ENCODE results near the gene CDH4. TPM values are rescaled to one million over a fixed set of nuclear protein-coding genes. Genes with fewer than 3 reads are reported as not detected.

Gene CDH4
- total RNA-seq, 2 donors from 2014 or later: 0.07 to 0.94 TPM

DNA sequence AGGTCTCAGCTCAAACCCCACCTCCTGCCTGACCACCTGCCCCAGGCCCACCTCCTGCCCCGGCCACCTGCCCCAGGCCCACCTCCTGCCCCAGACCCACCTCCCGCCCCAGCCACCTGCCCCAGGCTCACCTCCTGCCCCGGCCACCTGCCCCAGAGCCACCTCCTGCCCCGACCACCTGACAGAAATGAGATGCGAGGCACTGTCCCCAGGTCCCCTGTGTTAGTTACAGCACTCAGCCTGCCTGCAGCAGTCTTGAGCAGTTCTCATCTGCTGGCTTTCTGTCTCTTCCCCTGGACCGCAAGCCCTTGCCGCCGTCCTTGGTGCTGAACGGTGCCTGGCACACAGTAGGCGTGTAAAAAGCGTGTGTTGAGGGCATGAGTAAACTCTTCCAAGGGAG lies 79.5 kb downstream of the CDH4 start:
- Histone ChIP-seq H3K4me1 (no peaks in the 10 kb centered on the region), H3K27me3 (no peaks in the 10 kb centered on the region), H3K27ac (no peak overlapping the region), H3K4me3 (no peak overlapping the region), H3K36me3 (no peaks in the 10 kb centered on the region), H3K9me3 (no peaks in the 10 kb centered on the region)
- TF ChIP-seq, protein P1, sequence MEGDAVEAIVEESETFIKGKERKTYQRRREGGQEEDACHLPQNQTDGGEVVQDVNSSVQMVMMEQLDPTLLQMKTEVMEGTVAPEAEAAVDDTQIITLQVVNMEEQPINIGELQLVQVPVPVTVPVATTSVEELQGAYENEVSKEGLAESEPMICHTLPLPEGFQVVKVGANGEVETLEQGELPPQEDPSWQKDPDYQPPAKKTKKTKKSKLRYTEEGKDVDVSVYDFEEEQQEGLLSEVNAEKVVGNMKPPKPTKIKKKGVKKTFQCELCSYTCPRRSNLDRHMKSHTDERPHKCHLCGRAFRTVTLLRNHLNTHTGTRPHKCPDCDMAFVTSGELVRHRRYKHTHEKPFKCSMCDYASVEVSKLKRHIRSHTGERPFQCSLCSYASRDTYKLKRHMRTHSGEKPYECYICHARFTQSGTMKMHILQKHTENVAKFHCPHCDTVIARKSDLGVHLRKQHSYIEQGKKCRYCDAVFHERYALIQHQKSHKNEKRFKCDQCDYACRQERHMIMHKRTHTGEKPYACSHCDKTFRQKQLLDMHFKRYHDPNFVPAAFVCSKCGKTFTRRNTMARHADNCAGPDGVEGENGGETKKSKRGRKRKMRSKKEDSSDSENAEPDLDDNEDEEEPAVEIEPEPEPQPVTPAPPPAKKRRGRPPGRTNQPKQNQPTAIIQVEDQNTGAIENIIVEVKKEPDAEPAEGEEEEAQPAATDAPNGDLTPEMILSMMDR (IDR thresholded peaks at IDR 0.05): no peak
- DNase-seq (ENCODE audit: low spot score): no peak

DNA sequence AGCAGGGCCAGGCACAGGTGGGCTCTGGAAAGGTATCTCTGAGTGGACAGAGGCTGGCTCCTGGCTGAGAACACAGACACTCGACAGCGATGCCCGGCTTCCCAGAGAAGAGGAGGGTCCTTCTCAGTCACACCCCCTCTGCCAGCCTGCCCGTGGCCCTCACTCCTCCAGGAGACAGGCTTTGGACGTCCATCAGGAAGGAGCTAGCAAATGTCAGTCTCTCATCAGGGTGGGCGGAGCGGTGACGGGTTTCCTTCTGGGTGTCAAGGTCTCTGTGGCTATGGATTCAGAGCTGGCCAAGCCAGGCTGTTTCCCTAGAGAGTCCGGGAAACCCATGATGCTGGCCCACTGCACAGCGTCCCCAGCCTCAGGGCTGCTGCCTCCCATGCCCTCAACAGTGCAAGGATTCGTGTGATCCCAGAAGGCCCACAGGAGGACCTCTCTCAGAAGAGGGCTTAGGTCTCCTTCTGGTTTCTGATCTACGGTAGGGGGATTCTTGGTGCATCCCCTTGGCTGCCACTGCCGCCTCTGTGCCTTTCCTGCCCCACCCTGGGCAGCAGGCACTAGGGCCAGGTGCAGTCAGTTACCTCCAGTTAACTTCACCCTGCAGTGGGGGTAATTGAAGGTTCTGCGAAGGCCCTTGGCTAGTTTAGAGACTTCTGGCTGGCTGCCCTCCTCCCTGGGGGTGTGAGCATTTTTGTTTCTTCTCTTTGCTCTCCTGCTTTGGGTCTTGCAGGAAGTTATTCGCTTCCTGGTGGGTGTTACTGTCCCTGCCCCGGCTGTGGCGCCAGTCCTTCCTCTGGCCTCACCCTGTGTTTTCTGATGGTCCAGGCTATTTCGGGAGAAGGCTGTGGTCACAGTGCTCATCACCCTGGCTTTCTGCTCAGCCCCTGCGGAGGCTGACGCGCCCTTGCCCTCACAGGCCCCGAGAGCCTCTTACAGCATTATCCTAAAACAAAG lies 80.2 kb downstream of the CDH4 start:
- no peak for DNase-seq (ENCODE audit: low spot score)
- Histone ChIP-seq H3K9me3 (no peaks in the 10 kb centered on the region), H3K27me3 (no peaks in the 10 kb centered on the region), H3K4me1 (no peaks in the 10 kb centered on the region), H3K4me3 (no peak overlapping the region), H3K36me3 (no peaks in the 10 kb centered on the region), H3K27ac (no peak overlapping the region)
- TF ChIP-seq, protein P1 (IDR thresholded peaks at IDR 0.05): no peak

DNA sequence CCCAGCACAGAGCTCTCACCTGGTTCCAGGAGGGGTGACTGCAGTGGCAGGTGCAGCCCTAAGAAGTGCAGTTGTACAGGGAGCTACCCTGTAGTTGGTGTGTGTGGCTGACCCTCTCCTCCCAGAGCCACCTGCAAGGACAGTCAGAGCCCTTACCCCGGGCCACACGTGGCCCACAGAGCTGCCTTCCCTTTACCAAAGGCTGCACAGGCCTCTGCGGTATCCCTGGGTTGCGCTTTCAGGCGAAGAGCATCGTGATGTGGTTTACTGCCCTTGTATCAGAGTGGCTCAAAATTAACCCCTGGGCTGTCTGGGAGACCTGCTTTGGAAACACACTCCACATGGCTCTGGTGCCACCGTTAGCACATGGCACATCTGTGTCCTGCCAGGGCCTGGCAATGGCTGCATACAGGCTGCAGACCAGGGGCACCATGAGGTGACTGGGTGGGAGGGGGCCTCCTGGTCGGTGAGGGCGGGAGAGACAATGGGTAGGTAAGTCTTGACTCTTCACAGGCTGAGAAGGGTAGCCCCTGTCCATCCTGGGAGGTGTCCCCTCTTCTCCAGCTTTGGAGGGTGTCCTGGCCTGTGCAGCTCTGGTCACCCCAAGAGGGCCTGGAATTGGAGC lies 81.5 kb downstream of the CDH4 start:
- no peaks in the 10 kb centered on the region for H3K4me1 ChIP-seq
- TF ChIP-seq, protein P1 (IDR thresholded peaks at IDR 0.05): no peak
- no peaks in the 10 kb centered on the region for H3K27me3 ChIP-seq
- DNase-seq (ENCODE audit: low spot score): no peak
- H3K9me3 ChIP-seq: no peaks in the 10 kb centered on the region
- H3K27ac ChIP-seq: no peak overlapping the region
- no peak overlapping the region for H3K4me3 ChIP-seq
- H3K36me3 ChIP-seq: no peaks in the 10 kb centered on the region

DNA sequence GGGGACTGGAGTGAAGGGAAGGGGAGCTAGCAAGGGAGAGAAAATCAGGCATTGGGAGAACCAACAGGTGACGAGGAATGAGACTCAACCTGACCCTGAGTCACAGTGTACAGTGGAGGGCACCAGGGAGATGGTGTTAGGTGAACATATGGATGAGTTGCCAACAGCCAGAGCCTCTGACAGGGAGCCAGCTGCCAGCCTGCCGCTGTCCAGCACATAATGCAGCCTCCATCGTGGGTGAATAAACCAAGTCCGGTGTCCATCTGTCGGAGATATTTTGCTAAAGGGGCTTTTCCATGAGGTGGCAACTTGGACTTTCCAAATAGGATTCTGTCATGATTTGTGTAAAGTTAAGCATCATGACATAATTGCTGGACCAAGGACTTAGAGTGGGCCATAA lies 88.1 kb downstream of the CDH4 start:
- no peaks in the 10 kb centered on the region for H3K36me3 ChIP-seq
- no peak for DNase-seq (ENCODE audit: low spot score)
- no peak overlapping the region for H3K4me3 ChIP-seq
- H3K4me1 ChIP-seq: no peaks in the 10 kb centered on the region
- no peaks in the 10 kb centered on the region for H3K9me3 ChIP-seq
- no peak overlapping the region for H3K27ac ChIP-seq
- no peaks in the 10 kb centered on the region for H3K27me3 ChIP-seq
- TF ChIP-seq, protein P1 (IDR thresholded peaks at IDR 0.05): no peak

DNA sequence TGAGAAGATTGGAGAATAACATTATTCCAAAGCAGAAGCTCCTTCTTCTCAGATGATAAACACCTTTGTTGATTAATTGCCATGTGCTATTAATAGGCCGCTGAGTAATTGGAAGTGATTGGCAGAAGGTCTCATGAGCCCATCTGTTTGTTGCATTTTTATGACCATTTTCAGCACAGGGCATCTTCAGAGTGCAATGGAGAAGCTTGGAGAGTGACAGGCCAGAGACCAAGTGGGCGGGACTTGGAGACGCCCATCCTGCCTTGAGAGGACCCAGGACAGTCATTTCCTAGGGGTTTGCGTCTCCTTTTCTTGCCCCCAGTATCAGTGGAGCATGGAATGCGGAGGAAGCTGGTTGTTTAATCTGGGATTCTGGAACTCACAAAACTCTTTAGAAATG lies 89.5 kb downstream of the CDH4 start:
- TF ChIP-seq, protein P1 (IDR thresholded peaks at IDR 0.05): no peak

More for the DNA sequence above, 89.5 kb downstream of the CDH4 start:
- no peaks in the 10 kb centered on the region for H3K36me3 ChIP-seq
- H3K4me1 ChIP-seq: no peaks in the 10 kb centered on the region
- H3K9me3 ChIP-seq: no peaks in the 10 kb centered on the region
- H3K4me3 ChIP-seq: no peak overlapping the region
- no peaks in the 10 kb centered on the region for H3K27me3 ChIP-seq
- no peak overlapping the region for H3K27ac ChIP-seq
- no peak for DNase-seq (ENCODE audit: low spot score)
